OCI-M2 (cell line): ENCODE results near the gene KRT86.
"Not testable (repeated sequence)": the region's sequence is repeated elsewhere in the genome, so short reads cannot be mapped to it uniquely, and the experiment has no call there.

ENCODE experiments used
- DNase-seq: peaks from one replicate; lab custom pipeline; 2025; ENCODE audit not compliant: unreplicated experiment; lab: John Stamatoyannopoulos, UW

Gene KRT86

DNA sequence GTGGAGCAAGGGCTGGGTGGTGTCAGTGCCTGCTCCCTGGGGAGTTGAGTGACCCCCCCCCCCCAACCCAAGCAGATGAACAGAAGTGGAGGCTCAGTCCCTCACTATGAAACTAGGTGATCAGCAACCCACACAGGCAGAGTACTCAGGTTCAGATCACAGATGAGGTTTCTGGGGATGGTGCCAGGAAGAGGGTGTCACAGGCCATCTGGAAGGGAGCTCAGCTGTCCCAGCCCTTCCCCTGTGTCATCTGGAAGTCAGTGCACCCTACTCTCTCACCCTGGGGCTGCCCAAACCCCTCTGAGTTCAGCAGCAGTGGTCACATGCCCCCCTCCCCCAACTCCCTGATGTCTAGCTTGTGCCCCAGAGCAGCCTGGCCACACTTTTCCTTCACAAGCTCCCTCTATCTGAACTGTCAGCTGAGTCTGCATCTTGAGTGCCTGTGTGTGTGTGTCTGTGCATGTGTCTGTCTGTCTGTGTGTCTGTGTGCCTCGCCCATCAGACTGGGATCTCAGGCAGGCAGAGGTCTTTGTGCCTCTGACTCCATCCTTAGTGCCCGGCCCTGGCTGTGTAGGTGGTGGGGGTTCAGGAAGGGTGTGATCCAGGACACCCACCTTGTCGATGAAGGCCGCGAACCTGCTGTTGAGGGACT lies 16.2 kb downstream of the KRT86 start:
- not testable (repeated sequence) for DNase-seq

DNA sequence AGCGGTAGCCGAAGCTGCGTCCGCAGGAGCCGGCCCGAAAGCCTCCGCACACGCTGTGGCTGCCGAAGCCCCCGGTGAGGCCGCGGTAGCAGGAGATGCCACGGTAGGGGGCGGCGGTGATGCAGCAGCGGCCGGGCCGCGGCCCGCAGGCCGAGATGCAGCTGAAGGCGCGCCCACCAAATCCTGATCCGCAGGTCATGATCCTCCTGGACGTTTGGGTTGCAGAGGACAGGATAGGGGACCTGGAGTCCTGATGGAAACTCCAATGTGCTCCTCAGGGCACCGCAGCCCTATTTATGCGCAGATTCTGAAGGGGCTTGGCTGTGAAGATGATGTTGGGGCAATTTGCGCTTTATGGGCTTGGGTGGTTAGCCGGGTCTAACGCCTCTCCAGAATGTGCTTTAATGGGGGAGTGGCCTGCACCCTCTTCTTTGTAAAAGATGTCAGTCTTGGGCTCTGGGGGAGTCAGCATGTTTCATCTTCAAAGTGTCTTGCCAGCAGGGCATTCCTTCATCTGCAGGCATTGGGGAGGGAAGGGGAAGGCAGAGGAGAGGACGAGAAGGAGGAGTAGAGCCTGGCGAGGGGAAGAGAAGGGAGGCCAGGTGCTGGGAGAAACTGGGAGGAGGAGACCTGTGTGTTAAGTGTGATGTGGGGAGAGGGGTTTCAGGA lies 17.0 kb downstream of the KRT86 start, which contains the start of gene KRT81:
Gene KRT81 (minus strand): TSS at position 268 of the 669 bp plus-strand sequence. CDS start 69 bp downstream, at position 199.
- DNase-seq = no peak

DNA sequence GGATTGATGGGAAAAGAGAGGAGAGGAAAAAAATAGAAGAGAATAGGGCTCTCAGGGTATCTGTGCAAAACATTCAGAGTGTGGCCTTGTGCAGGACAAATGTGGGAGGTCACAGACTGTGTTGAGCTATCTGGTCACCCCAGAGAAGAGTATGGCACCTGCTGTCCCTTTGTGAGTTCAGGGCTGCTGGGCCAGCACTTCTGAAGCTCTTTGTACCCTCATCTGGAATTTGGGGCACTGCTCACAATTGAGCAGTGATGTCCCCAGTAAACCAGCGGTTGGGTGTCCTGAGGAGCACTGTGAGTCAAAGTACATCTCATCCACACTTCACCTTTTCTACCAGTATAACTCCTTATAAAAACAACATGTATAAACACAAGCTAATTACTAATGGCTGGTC lies 19.5 kb downstream of the KRT86 start:
- DNase-seq = no peak

DNA sequence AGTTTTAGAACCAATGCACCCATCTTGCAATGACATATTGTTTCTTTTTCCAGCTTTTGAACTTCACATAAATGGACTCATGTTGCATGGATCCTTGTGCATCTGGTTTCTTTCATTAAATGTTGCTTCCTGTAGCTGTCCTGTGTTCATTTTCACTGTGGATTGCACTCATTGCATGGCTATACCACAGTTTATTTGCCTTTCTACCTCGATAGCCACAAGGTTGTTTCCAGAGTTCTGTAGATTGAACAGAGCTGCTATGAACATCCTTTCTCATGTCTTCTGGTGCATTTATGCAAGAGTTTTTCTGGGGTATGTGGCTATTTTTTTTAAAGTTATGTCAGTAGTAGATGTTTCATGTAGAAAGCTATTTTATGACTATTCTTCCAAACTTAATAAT lies 20.4 kb downstream of the KRT86 start:
- DNase-seq = no peak

DNA sequence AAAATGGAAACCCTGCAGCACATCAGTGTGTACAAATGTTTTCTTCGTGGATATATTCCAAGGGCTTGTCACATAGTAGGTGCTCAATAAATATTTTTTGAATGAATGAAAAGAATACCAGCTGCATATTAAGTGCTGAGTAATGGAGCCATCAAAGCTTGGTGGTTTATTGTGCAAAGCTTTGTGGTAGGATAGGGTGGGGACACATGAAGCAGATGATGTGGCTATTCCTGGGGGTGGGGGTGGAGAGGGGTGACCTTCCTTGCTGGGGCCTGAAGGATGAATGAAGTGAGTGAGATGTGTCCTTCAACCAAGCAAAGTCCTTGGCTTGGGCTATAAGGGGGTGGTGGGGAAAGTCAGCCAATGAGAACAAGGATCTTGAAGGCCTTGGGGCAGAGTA lies 21.2 kb downstream of the KRT86 start:
- no peak for DNase-seq

DNA sequence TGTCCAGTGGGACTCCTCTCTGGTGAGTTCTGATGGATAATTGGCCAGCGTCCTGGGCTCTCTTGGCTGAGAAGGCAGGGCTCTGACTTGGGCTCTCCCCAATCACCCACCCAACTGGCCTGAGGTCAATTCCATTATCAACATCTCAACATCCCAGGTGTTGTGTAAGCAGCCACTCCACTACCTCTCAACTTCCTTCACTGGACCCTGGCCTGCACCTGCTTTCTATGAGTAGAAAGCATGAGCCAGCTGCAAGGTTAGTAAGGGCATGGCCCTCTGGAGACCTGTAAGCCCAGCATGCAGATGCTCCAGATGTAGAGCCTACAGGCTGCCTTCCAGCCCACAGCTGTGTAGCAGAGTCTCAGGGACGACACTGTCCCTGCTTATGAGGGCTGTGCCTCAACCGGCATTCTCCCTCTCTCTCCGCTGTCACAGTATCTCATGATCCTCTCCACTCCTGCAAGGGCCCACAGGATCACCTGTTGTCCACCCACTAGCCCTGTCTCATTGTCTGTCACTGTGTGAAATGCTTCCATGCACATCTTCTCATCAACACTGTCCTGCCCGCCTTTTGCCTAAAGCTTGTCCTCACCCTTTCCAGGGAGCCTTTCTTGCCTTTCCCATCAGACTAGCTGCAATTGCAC lies 22.2 kb downstream of the KRT86 start:
- no peak for DNase-seq

DNA sequence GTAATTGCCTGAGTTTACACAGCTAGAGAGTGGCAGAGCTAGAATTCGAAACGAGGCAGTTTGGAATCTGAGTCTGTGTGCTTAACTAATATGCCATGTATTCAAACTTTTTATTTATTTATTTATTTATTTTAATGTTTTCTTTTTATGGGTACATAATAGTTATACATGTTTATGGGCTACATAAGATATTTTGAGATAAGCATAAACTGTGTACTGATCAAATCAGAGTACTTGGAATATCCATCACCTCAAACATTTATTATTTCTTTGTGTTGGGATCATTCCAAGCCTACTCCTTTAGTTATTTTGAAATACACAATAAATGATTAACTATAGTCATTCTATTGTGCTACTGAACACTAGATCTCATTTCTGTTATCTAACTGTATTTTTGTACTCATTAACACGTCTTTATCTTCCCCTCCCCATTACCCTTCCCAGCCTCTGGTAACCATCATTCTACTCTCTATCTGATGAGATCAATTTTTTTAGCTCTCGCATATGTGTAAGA lies 24.3 kb downstream of the KRT86 start:
- no peak for DNase-seq

DNA sequence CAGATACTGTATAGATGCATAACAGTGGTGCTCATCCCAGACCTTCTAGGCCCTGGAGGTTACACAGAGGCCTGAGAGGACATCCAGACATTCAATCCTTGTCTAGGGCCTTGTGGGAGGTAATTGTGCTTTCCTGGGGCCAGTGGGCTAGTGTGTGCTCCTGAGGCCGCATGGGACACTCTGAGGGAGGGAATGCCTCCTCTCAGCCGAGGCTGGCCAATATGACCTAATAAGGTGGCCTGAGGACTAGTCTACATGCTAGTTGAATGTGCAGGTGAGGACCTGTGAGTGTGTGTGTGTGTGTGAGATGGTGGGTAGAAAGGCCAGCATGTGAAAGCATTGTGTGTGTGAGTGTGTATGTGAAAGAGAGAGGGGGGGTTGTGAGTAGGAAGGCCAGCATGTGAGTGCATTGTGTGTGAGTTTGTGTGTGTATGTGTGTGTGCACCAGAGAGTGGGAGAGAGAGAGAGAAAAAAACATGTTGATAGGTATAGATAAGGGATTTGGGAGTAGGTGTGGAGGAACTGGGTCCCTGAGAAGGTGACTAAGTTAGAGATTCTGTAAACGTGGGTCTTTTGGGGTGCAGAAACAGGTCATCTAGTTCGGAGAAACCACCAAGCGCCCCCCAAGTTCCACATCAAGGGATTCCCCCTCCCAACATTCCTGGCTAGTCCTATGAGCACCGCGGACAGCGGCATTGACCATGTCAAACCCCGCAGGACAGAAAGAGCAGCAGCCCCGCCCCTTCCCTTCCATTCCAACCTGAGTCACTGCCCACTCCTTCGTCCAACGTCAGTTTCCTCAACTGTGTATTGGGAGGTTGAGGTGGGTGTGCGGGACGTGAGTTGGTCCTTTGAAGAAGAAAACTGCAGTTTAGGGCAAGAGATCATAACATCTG lies 26.6 kb downstream of the KRT86 start:
- DNase-seq = no peak

DNA sequence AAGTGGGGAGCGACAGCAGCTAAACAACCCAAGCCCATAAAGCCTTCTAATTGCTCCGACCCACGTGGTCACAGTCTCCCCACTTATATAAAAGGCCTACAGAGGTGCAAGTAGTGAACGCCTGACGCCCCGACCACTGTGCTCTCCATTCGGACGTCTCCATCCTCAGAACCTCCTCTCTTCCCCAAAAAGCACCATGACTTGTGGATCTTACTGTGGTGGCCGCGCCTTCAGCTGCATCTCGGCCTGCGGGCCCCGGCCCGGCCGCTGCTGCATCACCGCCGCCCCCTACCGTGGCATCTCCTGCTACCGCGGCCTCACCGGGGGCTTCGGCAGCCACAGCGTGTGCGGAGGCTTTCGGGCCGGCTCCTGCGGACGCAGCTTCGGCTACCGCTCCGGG lies 27.3 kb downstream of the KRT86 start:
- DNase-seq = not testable (repeated sequence)

DNA sequence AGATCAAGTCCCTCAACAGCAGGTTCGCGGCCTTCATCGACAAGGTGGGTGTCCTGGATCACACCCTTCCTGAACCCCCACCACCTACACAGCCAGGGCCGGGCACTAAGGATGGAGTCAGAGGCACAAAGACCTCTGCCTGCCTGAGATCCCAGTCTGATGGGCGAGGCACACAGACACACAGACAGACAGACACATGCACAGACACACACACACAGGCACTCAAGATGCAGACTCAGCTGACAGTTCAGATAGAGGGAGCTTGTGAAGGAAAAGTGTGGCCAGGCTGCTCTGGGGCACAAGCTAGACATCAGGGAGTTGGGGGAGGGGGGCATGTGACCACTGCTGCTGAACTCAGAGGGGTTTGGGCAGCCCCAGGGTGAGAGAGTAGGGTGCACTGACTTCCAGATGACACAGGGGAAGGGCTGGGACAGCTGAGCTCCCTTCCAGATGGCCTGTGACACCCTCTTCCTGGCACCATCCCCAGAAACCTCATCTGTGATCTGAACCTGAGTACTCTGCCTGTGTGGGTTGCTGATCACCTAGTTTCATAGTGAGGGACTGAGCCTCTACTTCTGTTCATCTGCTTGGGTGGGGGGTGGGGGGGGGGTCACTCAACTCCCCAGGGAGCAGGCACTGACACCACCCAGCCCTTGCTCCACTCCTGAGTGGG lies 27.9 kb downstream of the KRT86 start:
- DNase-seq = not testable (repeated sequence)

DNA sequence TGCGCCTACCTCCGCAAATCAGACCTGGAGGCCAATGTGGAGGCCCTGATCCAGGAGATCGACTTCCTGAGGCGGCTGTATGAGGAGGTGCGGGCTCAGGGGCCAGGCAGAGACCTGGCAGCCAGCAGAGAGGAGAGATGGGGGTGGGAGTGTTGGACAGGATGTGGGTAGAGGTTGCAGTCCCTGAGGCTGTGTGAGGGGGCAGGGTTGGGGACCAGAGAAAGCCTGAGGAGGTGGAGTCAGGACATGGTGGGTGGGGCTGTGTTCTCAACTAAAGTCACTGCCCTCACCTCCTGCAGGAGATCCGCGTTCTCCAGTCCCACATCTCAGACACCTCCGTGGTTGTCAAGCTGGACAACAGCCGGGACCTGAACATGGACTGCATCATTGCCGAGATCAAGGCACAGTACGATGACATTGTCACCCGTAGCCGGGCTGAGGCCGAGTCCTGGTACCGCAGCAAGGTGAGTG lies 30.5 kb downstream of the KRT86 start:
- DNase-seq = not testable (repeated sequence)

DNA sequence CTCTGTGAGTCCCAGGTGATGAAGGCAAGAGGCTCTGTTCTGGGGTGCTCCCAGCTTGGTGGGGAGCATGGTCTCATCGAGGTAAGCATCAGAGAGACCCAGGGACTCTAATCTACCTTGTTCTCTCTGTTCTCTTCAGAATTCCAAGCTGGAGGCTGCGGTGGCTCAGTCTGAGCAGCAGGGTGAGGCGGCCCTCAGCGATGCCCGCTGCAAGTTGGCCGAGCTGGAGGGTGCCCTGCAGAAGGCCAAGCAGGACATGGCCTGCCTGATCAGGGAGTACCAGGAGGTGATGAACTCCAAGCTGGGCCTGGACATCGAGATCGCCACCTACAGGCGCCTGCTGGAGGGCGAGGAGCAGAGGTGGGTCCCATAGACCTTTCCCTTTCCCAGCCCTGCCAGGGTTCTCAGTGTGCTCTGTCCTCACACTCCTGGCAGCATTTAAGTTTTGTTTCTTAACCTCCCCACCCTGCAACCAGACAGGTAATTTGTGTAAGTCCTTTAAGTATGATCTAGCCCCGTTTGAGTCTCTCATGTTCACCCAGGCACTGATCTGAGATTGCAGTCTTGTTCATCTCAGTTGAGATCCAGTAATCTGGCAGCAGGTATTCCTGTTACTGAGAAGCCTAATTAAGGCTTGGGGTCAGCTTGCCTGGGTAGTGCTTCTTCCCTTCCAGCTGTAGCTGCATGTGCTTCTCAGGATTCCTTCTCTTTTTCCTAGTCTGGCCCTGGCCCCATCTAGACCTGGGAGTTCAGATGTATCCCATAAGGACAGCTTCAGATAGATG lies 31.7 kb downstream of the KRT86 start:
- DNase-seq = no peak

DNA sequence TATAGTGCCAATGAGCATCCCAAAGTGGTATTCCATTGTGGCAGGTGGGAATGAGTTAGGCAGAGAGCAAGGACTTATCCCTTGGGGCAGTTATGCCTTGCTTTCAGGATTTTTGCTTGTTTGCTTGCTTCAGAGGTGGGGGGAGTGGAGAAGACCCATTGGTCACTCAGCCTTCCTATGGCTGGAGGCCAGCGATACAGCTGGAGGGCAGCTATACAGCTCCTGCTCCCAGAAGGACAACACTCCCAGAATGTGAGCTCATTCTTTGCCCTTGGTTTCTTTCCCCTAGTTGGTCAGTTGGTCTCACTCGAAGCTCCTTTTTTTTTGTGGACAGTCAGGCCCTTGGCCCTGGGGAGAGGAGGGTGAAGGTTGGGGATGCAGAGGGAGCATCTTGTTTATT lies 32.3 kb downstream of the KRT86 start:
- no peak for DNase-seq

DNA sequence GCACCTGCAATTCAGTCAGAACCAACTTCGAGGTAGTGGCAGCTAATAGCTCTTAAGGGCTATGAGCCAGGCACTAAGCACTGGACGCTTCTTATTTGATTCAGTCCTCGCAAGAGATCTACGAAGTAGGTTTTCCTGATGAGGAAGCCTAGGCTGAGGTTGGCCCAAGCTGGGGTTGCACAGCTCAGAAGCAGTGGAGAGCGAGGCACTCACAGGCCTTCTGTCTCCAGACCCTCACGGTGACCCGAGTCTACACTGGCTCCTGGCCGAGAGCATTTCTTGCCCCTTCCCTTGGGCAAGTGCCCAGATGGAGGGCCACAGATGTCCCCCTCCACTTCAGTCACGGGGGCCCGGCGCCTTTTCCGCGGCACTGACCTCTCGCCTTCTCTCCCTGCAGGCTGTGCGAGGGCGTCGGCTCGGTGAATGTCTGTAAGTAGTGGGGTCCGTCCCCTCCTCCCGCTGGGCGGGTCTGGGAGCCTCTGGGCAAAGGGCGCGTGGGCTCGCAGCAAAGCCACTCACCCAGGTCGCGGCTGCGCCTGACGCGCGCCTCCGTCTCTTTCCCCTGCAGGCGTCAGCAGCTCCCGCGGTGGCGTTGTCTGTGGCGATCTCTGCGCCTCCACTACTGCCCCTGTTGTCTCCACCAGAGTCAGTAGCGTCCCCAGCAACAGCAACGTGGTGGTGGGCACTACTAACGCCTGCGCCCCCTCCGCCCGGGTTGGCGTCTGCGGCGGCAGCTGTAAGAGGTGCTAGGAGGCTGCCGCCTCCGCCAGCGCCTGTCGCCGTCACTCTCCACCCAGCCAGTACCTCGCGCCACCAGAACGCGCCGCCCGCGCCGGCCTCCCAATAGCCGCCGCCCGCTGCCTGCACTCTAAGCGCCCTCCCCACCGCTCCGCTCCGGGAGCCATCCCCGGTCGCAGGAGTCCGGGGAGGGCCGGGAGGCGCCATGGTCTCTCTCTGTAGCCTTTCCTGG lies 33.7 kb downstream of the KRT86 start:
- no peak for DNase-seq

DNA sequence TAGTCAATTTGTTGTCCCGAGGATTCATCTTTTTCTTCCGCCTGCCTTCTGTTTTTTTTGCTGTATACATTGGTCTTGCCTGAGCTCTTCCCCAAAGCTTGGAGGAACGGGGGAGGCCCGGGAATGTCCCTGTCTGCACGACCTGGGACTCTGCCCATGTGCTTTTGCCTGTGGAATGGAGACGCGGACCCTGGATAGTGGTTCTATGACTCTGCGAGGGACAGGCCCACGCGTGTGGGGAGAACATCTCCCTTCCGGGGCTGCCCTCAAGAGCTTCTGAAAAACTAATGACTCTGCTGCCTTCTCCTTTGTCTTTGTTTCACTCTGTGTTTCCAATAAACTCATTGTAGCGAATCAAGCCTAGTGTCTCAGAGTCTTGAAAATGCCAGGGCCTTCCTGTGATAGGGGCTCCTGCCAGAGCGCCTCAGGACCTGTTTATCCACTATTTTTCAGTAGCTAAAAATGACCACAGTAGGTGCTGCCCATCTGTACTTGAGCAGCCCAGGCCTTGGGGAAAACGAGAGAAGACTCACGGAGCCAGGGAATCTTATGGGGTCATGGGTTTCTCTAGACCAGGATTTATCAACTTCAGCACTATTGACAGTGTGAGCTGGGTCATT lies 34.5 kb downstream of the KRT86 start:
- no peak for DNase-seq

DNA sequence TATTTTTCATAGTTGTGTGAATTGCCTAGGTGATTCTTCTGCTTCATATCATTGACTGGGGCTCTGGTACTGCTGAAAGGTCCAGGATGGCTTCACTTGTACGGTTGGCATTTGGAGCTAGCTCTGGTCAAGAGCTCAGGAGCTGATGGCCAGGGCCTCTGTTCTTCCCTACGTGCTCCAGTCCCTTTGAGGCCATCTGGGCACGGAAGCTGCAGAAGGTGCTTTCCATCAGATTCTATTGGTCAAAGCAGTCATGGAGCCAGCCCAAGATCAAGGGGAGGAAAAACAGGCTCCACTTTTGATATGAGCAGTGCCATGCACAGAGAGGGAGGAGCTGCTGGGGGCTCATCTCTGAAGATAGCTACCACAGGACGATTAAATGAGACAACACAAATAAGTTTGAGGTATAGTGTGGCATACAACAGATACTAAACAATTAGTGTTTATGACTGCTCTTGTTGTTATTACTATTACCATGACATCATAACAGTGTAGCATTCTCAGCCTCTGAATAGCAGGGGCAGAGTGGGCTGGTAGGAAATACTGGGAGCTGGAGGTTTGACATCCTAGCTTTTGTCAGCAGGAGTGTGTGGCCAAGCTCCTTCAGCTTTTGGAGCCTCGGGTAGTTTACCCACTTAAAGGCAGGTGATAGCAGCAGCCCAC lies 36.3 kb downstream of the KRT86 start:
- DNase-seq = no peak

DNA sequence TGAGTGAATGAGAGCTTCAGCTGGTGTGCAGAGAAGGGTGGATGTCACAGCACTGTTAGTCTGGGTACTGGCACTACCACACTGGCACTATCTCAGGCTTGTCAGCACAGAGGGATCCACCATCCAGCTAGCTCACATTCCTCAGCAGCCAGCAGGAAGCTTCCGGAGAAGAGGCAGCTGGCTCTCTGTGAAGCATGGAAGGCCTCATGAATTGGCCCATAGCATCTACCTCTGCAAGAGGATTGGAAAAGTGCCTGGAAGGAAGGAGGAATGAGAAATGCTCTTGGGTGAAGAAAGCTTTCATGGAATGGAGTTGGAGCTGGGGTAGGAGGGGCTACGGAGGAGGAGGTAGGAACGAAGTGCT lies 36.8 kb downstream of the KRT86 start:
- DNase-seq = no peak

DNA sequence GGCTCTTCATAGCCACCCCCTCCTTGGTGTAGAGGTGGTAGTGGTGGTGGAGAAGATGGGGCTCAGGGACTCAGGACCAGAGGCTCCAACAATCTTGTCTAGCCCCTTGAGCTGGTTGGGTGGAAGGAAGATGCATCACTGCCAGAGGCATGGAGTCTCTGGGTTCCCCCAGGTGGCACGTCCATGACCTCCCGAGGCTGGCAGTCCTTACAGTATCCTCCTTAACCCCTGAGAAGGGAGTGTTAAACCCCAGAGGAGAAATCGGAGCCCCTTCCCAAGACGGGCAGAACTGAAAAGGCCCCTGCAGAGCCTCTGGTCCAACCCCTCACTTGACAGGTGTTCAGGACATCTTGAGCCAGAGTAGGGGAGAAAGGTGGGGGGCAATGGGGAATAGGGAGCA lies 37.6 kb downstream of the KRT86 start:
- DNase-seq = no peak
